ENCODE measurements around the gene ZNF665.
"Not testable (repeated sequence)": the region's sequence is repeated elsewhere in the genome, so short reads cannot be mapped to it uniquely, and the experiment has no call there.

Gene ZNF665

GRCh38 chr19:53156850-53157249 is 36.3 kb downstream of the ZNF665 start:
- DNase-seq: no peak

DNA sequence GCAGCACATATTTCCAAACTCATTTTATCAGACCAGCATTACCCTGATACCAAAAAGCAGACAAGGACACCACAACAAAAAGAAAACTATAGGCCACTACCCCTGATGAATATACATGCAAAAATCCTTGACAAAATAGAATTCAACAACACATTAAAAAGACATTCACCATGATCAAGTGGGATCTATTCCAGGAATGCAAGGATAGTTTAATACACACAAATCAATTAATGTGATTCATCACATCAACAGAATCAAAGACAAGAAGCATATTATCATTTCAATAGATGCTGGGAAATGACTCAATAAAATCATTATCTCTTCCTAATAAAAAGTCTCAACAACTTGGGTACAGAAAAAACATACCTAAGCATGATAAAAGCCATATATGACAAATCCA is 45.5 kb downstream of the ZNF665 start:
- DNase-seq: no peak

- DNase-seq: no peak
These were observed 52.8 kb downstream of the ZNF665 start for GRCh38 chr19:53140351-53140750.

DNA sequence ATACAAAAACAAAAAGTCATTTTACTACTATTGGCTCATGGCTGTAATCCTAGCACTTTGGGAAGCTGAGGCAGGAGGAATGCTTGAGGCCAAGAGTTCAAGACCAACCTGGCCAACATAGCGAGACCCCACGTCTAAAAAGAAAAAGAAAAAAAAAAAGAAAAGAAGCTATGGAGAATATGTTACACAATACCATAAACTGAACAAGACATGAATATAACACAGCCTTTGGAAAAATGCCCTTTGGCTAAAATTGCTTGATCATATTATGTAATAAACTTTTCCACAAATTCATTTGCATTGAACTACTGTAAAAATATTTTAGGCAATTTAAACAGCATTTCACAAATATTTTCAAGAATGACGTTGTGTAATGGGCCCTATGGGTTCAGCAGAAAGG is 56.7 kb downstream of the ZNF665 start:
- no peak for DNase-seq

DNA sequence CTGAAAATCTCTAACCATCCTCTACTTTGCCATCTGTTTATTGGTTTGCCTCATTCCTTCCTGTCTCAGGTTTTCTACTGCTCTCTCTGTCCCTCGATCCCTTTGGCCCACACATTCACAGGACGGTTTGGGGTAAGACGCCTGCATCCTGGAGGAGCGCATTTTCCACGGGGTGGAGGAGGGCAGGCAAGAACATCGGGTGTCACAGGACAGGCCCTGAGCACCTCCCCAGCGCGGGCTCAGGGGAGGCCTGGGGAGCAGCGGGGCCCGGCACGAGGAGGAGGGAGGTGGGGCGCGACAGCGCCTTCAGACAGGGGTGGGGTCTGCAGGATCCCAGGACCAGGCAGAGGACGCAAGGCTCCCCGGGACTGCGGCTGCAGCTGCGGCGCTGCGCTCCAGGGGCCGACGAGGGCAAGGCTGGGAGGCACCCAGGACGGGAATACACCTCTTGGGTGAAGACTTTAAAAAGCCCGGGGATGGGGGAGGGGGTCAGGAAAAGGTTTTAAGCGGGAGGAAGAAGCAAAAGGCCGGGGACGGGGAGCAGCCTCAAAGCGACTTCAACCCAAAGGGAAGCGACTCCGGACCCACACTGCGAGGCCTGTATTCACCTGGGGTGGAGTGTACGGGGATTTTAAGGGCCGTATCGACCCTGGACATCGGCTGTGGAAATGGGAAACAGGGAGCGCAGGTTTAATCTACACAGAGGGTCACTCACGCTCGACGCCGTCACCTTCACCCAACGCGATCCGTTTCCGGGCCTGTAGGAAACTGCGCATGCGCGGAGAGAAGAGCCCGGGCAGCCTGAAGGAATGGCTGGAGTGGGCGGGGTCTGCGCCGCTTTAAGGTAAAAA is 60.8 kb downstream of the ZNF665 start, which contains the start of gene ZNF415:
Gene ZNF415, minus strand, starts transcription at position 770 of the 851 bp plus-strand sequence. CDS start 10,234 bp downstream, outside the sequence.
- DNase-seq: peak; percentile 28

DNA sequence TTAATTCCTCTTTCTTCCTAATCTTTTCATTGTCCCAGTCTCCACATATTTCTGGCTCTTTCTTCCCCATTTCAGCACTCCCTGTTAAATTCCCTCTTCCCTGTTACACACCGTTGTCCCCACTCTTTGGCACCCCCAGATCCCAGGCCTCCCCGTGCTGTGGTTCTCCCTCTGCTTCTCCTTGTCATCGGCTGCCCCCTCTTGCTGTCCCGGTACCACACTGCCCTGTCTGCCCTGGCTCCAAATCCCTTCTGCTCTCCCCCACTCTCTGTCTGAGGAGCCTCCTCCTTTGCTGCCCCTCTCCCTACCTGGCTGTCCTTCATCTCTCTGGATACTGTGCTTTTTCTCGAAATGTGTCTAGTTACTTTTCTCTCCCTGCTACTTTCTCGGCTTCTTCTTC is 61.4 kb downstream of the ZNF665 start:
- DNase-seq: no peak

DNA sequence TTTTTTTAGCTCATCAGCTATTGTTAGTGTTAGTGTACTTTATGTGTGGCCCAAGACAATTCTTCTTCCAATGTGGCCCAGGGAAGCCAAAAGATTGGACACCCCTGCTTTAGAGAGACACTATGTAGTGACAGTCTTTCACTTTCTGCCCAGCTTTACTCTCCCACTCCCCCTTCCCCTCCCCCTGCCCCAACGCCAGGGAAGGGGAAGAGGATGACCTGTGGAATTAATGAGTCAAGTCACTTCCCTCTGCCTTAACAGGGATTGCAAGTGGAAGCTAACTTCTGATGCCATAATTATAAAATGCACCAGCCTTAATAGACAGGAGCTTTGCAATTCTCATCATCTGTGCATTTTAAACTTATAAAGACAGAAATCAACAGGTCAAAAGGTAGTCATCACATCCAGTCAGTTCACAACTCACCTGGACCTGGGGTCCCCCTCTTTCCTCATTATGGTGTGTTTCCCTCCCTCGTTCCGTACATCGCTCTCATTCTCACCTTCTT is 62.0 kb downstream of the ZNF665 start:
- no peak for DNase-seq

DNA sequence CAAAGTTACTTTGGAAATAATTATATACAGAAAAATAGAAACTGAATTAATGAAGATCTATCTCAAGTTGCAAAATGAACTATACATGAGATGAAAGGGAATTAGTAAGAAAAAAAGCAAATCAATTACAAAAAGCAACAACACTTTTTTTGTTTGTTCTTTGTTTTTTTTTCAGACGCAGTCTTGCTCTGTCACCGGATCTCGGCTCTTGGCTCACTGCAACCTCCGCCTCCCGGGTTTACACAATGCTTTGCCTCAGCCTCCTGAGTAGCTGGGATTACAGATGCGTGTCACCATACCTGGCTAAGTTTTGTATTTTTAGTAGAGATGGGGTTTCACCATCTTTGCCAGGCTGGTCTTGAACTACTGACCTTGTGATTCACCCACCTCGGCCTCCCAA is 62.7 kb downstream of the ZNF665 start:
- no peak for DNase-seq

DNA sequence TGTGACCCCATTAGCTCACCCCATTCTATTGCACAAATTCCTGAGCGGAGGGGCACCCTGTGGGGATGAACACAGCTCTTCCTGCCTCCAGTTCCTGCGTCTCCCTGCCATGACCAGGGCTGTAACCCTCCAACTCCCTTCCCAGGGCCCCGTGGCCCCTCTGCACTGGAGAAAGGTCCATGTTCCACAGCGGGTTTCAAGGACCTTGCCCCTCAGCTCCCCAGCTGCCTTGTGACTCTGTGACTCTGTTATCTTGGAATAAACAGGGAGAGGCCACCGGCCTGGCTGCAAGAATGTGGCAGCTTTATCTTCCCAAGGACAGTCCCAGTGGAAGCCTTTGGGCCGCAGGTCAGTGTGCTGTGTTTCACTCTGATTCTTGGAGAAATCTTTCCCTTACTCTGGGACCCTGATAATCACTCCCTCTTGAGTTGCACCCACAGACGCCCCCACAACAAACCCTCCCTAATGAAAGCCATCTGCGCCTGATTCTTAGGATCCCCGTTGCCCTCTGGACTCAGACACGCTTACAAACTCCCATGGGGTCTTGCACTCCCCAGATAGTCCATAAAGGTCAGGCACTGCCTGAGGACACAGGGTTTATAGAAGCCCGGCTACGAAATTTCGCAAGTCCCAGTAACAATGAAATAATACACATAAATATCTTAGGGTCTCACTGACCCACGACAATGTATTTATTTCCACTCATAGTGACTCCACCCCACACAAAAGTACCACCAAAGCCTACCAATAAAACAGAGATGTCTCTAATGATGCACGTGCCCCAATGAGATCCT is 66.2 kb downstream of the ZNF665 start:
- DNase-seq: not testable (repeated sequence)

DNA sequence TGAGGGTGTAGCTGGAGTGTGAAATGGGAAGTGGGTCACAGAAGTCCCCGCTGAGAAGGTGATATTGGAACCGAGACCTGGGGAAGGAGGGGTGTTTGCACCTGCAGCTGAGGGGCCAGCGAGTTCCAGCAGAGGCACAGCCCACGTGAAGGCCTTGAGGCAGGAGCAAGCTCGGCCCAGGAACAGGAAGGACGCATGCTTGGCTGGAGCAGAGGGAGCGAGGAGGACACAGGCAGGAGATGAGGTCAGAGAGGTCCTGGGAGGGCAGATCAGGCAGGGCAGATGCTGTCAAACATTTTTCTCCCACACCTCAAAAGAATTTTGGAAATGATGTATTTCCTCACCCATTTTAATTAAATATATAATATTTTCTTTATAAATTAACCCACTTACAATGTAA is 69.8 kb downstream of the ZNF665 start:
- DNase-seq: no peak
